DMS53 treated with DMSO at 0.1 percent for 48 hours (cell line): ENCODE measurements around the gene HS1BP3.
A peak's percentile ranks its signal among the peaks of the same experiment; 100 is the strongest.

Source experiments
- DNase-seq: peaks from one replicate; lab custom pipeline; 2025; ENCODE audit not compliant: unreplicated experiment; lab: John Stamatoyannopoulos, UW

The HS1BP3 gene

DNA sequence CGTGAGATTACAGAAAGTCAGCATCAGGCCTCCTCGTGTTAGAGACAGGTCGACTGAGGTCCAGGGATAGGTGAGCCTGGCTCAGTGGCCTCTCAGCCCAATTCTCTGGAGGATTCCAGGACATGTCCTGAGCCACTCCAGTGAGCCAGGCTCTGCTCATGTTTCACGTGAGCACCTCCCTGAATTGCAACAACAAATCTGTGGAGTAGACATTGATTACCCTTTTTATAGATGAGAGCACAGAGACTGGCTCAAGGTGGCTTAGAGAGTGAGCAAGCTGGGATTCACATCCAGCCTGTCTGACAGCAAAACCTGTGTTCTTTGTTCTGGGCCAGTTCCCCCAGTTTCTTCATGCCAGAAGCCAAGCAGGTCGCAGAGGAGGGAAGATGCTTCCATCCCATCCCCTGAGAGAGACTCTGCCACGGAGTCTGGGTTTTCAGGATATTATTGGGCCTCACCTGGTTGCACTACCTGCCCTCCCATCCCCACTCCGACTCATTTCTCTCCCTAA, 46.4 kb downstream of the HS1BP3 start:
- DNase-seq, result no peak

- no peak for DNase-seq
Measured at GRCh38 chr2:20603791-20604190, 47.1 kb downstream of the HS1BP3 start.

DNA sequence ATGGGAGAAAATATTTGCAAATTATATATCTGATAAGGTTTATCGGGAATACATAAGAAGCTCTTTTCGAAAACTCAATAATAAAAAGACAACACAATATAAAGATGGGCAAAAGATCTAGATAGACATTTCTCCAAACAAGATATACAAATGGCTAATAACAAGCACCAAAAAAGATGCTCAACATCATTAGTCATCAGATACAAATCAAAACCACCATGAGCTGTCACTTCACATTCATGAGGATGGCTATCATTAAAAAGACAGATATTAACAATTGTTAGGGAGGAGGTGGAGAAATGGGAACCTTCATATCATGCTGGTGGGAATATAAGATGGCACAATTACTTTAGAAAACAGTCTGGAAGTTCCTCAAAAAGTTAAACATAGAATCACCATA, 48.1 kb downstream of the HS1BP3 start:
- DNase-seq, result no peak

GRCh38 chr2:20600756-20601325, 50.1 kb downstream of the HS1BP3 start:
- DNase-seq, result no peak

GRCh38 chr2:20599861-20600461, 50.9 kb downstream of the HS1BP3 start:
- DNase-seq, result no peak

GRCh38 chr2:20599001-20599600, 51.8 kb downstream of the HS1BP3 start:
- DNase-seq, result no peak

DNA sequence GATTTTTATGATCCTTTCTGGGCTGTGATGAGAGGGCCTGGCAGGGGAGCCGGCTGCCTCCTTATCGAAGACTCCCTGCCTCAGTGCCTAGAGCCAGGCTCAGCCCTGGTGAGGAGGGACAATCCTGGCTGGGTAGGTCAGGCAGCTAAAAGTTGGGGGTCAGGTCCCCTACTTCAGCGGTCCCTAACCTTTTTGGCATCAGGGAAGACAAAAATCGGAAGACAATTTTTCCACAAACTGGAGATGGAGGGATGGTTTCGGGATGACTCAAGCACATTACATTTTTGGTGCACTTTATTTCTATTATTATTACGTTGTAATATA, 53.1 kb downstream of the HS1BP3 start:
- no peak for DNase-seq

GRCh38 chr2:20596973-20597859, 53.7 kb downstream of the HS1BP3 start:
- no peak for DNase-seq

DNA sequence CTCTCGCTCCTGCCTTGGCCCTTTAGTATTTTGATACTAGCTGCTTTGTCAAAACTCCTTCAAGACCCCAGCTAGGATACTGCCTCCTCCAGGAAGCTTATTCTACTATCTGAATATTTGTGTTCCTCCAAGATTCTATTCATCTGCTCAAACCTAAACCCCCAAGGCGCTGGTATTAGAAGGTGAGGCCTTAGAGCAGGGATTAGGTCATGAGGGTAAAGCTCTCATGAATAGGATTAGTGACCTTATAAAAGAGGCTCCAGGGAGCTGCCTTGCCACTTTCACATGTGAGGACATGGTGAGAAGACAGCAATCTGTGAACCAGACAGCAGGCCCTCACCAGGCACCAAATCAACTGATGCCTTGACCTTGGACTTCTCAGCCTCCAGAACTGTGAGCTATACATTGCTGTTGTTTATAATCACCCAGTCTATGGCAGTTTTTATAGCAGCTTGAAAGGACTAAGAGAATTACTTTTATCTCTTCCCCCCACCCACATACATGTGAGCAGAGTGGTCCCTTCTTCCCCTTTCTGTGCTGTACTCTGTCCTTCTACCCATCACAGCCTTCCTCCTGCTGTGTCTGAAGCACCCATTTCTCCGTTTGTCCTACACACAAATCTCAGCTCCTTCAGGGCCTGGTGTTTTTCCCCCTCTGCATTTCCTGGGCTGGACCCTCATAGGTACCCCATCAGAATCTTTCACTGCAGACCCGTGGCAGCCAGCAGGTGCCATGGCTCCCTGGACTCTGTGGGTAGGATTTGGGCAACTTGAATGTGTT, 54.5 kb downstream of the HS1BP3 start:
- no peak for DNase-seq

GRCh38 chr2:20595439-20596192, 55.3 kb downstream of the HS1BP3 start:
- DNase-seq, result no peak

- DNase-seq, result no peak
Measured at GRCh38 chr2:20594957-20595356, 55.9 kb downstream of the HS1BP3 start.

DNA sequence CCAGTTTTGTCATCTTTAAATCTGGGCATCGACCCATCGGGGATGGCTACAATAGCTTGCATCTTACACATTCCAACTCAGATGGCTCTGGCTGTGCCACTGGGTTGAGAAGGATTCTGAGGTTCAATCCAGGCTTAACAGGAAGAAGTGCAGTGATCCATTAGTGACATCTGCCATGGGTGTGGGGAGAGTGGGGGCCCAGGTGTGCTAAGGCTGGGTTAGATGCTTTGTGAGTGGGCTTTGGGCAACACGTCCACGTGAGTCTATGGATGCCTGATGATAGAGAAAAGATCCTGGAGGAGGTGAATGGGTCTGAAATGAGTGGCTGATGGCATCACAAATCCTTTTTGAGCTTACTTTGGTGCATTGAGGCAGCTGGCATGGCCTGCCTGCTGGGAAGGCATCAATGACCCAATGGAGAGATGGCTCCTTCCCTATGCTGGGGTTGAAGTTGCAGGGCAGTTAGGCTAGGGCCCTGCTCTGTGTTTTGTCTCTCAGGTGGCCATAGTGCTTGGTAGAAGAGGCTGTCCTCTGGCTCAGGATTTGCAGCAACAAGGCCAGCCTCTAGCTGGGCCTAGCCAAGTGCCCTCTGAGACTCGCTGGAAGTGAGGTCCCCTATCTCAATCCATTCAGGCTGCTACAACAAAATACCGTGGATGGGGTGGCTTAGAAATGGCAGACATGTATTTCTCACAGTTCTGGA, 56.7 kb downstream of the HS1BP3 start:
- no peak for DNase-seq

DNA sequence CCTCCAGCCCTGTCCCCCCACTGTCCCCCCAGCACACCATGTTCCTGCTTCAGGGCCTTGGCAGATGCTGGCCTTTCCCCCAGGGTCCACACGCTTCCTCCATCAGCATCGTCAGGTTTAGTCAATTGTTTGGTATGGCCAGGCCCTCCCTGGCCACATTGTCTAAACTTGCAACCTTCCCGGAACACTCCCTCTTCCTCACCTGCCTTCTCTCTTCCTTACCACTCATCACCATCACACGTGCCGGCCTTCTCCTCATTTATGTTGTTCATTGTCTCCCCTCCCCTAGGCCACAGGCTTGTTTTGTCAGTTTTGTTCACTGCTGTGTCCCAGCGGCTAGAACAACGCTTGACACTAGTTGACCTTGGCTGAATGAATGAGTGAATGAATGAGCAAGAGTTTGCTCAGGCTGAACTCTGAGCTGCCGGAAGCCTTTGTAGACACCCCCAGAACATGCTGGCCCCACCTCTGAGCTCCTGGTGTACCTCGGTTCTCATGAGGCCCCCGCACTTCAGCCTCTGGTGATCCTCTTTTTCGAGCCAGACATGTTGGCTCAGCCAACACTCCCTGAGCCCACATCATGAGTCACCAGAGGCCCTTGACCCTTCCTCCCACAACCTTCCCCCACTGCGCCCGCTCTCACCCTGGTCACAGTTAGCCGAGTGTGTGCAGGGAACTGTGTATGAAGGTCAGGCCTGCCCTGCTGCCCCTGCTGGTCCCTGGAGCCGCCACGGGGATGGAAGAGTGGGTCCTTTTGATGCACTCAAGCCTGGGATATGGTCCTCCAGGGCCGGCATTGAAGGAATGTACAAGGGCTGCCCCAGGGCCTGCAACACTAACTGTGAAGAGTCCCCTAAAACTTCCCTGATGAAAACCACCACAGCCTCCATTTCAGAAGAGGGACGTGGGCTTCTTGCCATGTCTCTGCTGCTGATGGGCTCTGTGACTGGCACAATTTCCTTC, 57.5 kb downstream of the HS1BP3 start:
- peak; percentile 74 for DNase-seq

GRCh38 chr2:20592106-20593071, 58.5 kb downstream of the HS1BP3 start:
- DNase-seq, result no peak

GRCh38 chr2:20590704-20591515, 60.0 kb downstream of the HS1BP3 start:
- DNase-seq, result no peak

GRCh38 chr2:20589975-20590703, 60.8 kb downstream of the HS1BP3 start:
- DNase-seq, result no peak
